ENCODE data around the gene MYRF.

MYRF gene

GRCh38 chr11:61712314-61712713, 40.1 kb upstream of the MYRF start:
- Histone ChIP-seq H3K9me3 (ENCODE audit: control insufficient read depth, insufficient read depth, low read length) (no peaks in the 10 kb centered on the region), H3K36me3 (ENCODE audit: control insufficient read depth, insufficient read depth, low read length) (no peaks in the 10 kb centered on the region), H3K27ac (ENCODE audit: low read depth, low read length) (no peak overlapping the region), H3K4me3 (ENCODE audit: low read depth, low read length) (no peak overlapping the region), H3K27me3 (ENCODE audit: control insufficient read depth, insufficient read depth, low read length) (no peaks in the 10 kb centered on the region), H3K4me1 (ENCODE audit: control insufficient read depth, insufficient read depth, low read length) (peaks cover 24% of the 10 kb centered on the region), H3K9ac (ENCODE audit: low read depth, low read length) (no peak overlapping the region)

DNA sequence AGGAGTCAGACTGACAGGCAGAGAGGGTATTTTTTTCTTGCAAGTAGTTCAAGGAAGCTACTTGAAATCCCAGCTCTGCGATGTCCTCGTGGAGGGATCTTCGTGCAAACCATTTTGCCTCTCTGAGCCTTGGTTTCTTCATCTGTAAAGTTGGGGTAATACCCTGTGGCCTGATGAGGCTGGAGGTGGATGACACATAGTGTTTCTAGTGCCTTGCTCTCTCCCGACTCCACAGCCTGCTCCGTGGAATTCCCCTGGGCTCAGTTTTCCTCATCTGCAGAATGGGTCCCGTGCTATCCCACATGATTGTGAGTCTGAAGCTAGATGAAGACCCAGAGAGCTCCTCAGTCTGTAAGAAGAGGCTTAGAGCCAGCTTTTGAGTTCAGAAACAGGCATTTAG, 39.6 kb upstream of the MYRF start:
- Histone ChIP-seq H3K9me3 (ENCODE audit: control insufficient read depth, insufficient read depth, low read length) (no peaks in the 10 kb centered on the region), H3K4me1 (ENCODE audit: control insufficient read depth, insufficient read depth, low read length) (peaks cover 29% of the 10 kb centered on the region), H3K36me3 (ENCODE audit: control insufficient read depth, insufficient read depth, low read length) (no peaks in the 10 kb centered on the region), H3K9ac (ENCODE audit: low read depth, low read length) (no peak overlapping the region), H3K4me3 (ENCODE audit: low read depth, low read length) (no peak overlapping the region), H3K27me3 (ENCODE audit: control insufficient read depth, insufficient read depth, low read length) (no peaks in the 10 kb centered on the region), H3K27ac (ENCODE audit: low read depth, low read length) (no peak overlapping the region)

DNA sequence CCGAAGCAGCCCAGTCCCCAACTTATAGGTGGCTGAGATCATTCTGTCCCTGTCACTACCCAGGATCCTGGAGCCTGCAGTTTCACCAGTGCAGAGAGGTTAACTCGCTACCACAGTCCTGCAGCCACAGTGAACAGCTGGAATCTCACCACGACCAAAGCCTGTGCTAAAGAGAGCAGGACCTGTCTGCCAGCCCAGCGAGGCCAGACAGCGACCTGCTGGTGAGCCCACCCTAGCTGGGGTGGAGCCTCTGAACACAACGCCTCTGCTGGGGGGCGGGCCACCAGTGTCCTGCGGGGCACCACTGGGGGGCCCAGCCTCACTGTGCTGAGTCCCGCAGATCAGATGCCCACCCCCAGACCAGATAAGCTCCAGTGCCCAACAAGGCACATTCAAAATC, 39.0 kb upstream of the MYRF start:
- H3K36me3 ChIP-seq (ENCODE audit: control insufficient read depth, insufficient read depth, low read length), result no peaks in the 10 kb centered on the region
- no peaks in the 10 kb centered on the region for H3K9me3 ChIP-seq (ENCODE audit: control insufficient read depth, insufficient read depth, low read length)
- H3K27ac ChIP-seq (ENCODE audit: low read depth, low read length), result no peak overlapping the region
- no peaks in the 10 kb centered on the region for H3K27me3 ChIP-seq (ENCODE audit: control insufficient read depth, insufficient read depth, low read length)
- H3K9ac ChIP-seq (ENCODE audit: low read depth, low read length), result no peak overlapping the region
- no peak overlapping the region for H3K4me3 ChIP-seq (ENCODE audit: low read depth, low read length)
- H3K4me1 ChIP-seq (ENCODE audit: control insufficient read depth, insufficient read depth, low read length), result peaks cover 33% of the 10 kb centered on the region

GRCh38 chr11:61713906-61714305, 38.5 kb upstream of the MYRF start:
- Histone ChIP-seq H3K9me3 (ENCODE audit: control insufficient read depth, insufficient read depth, low read length) (no peaks in the 10 kb centered on the region), H3K27me3 (ENCODE audit: control insufficient read depth, insufficient read depth, low read length) (no peaks in the 10 kb centered on the region)

DNA sequence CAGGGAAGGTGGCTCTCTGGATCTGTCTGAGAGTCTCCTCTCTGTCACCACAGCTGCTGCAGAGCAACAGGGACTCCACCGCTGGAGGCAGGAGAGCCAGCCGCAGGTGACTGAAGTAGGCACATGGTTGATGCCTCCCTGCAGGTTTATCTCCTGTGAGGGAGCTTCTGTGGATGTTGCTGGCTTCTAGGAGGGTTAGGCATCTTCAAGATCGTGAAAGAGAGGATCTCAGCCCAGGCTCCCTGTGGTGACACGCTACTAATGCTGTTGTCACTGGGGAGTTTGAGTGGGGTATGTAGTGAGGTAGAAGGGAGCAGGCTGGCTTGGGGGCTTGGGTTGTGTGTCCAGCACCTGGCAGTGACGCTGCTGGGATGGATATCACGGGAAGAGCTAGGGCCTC, 38.1 kb upstream of the MYRF start:
- Histone ChIP-seq H3K9ac (ENCODE audit: low read depth, low read length) (no peak overlapping the region), H3K4me3 (ENCODE audit: low read depth, low read length) (no peak overlapping the region), H3K27me3 (ENCODE audit: control insufficient read depth, insufficient read depth, low read length) (no peaks in the 10 kb centered on the region), H3K4me1 (ENCODE audit: control insufficient read depth, insufficient read depth, low read length) (peaks cover 38% of the 10 kb centered on the region), H3K27ac (ENCODE audit: low read depth, low read length) (no peak overlapping the region), H3K9me3 (ENCODE audit: control insufficient read depth, insufficient read depth, low read length) (no peaks in the 10 kb centered on the region), H3K36me3 (ENCODE audit: control insufficient read depth, insufficient read depth, low read length) (no peaks in the 10 kb centered on the region)

More at GRCh38 chr11:61713906-61714305, 38.5 kb upstream of the MYRF start:
- peaks cover 34% of the 10 kb centered on the region for H3K4me1 ChIP-seq (ENCODE audit: control insufficient read depth, insufficient read depth, low read length)
- no peak overlapping the region for H3K27ac ChIP-seq (ENCODE audit: low read depth, low read length)
- H3K36me3 ChIP-seq (ENCODE audit: control insufficient read depth, insufficient read depth, low read length), result no peaks in the 10 kb centered on the region
- H3K4me3 ChIP-seq (ENCODE audit: low read depth, low read length), result no peak overlapping the region
- H3K9ac ChIP-seq (ENCODE audit: low read depth, low read length), result no peak overlapping the region

DNA sequence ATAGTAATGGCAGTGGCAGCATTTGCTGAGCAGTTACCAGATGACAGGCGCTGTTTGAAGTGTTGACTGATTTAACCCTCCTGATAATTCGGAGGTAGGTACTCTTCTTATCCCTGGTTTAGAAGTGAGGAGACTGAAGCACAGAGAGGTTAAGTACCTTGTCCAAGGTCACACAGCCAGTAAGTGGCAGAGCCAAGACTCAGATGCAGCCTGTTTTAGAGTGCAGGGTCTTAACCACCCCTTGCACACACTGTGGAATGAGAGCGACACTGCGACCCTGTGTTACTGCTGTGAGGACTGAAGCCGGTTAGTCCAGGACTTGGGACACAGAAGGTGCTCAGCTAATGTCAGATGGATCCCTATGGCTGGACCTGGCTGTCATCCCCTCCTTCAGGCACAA, 37.5 kb upstream of the MYRF start:
- H3K36me3 ChIP-seq (ENCODE audit: control insufficient read depth, insufficient read depth, low read length), result no peaks in the 10 kb centered on the region
- no peaks in the 10 kb centered on the region for H3K9me3 ChIP-seq (ENCODE audit: control insufficient read depth, insufficient read depth, low read length)
- no peak overlapping the region for H3K9ac ChIP-seq (ENCODE audit: low read depth, low read length)
- peaks cover 37% of the 10 kb centered on the region for H3K4me1 ChIP-seq (ENCODE audit: control insufficient read depth, insufficient read depth, low read length)
- H3K27me3 ChIP-seq (ENCODE audit: control insufficient read depth, insufficient read depth, low read length), result no peaks in the 10 kb centered on the region
- no peak overlapping the region for H3K27ac ChIP-seq (ENCODE audit: low read depth, low read length)
- H3K4me3 ChIP-seq (ENCODE audit: low read depth, low read length), result no peak overlapping the region

DNA sequence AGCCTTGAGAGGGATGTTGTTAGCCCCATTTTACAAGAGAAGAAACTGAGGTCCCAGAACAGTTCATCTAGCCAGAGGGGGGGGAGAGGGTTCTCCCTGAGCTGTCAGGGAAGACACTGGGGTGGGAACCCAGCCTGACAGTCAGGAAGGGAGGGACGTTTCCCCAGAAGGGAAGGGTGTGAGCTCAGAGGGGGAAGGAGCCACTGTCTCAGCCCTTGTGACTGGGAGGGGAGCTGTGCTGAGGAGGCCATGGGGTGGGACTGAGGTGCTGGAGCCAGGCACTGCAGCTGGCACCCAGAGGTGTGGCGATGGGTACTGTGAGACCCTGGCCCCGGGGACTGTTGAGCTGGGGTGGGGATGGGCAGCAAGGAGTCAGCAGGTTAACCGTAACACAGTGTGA, 36.6 kb upstream of the MYRF start:
- H3K4me1 ChIP-seq (ENCODE audit: control insufficient read depth, insufficient read depth, low read length), result peaks cover 31% of the 10 kb centered on the region
- H3K4me3 ChIP-seq (ENCODE audit: low read depth, low read length), result no peak overlapping the region
- no peaks in the 10 kb centered on the region for H3K9me3 ChIP-seq (ENCODE audit: control insufficient read depth, insufficient read depth, low read length)
- H3K9ac ChIP-seq (ENCODE audit: low read depth, low read length), result no peak overlapping the region
- no peaks in the 10 kb centered on the region for H3K27me3 ChIP-seq (ENCODE audit: control insufficient read depth, insufficient read depth, low read length)
- H3K27ac ChIP-seq (ENCODE audit: low read depth, low read length), result no peak overlapping the region
- peaks cover 3% of the 10 kb centered on the region; the same call in 1 of the 2 replicates for H3K36me3 ChIP-seq (ENCODE audit: control insufficient read depth, insufficient read depth, low read length)

DNA sequence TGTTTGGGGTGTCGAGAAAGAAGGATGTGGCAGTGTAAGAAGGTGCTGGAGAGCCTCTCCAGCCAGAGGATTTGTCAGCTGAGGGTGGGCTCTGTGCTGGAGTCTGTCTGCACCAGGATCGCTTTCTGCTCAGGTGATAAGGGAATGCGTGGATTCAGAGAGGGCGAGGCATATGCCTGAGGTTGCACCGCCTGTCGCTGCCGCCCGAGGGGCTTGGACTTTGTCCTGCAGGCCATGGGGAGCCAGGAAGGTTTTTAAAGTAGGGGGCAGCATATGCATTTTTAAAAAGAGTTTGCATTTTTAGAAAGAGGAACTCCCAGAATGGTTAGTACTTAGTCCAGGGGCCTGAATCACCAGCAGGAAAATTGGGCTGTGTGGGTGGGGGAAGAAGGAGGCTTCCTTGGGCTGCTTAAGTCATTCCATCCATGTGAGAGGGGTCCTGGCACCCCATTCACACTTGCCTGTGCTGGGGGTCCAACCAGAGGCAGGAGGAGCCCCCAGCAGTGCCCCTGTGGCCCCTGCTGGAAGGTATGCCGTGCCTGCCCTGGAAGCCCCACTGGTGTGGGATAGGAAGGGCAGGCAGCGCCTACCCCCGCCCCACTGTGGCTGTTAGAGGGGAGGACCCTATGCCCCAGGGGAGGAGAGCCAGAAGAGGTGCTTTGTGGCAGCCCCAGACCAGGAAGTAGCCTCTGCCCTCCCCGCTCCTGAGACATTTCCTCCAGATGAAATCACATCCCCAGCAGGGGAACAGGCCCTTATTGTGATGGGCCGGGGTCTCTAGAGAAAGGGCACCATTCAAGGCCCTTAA, 35.8 kb upstream of the MYRF start:
- Histone ChIP-seq H3K4me1 (ENCODE audit: control insufficient read depth, insufficient read depth, low read length) (peaks cover 31% of the 10 kb centered on the region), H3K27ac (ENCODE audit: low read depth, low read length) (peak overlapping the region; percentile 75), H3K9me3 (ENCODE audit: control insufficient read depth, insufficient read depth, low read length) (no peaks in the 10 kb centered on the region), H3K27me3 (ENCODE audit: control insufficient read depth, insufficient read depth, low read length) (no peaks in the 10 kb centered on the region), H3K9ac (ENCODE audit: low read depth, low read length) (no peak overlapping the region), H3K4me3 (ENCODE audit: low read depth, low read length) (no peak overlapping the region), H3K36me3 (ENCODE audit: control insufficient read depth, insufficient read depth, low read length) (peaks cover 3% of the 10 kb centered on the region; the same call in 1 of the 2 replicates)

GRCh38 chr11:61717286-61718033, 35.0 kb upstream of the MYRF start:
- Histone ChIP-seq H3K9me3 (ENCODE audit: control insufficient read depth, insufficient read depth, low read length) (no peaks in the 10 kb centered on the region), H3K27me3 (ENCODE audit: control insufficient read depth, insufficient read depth, low read length) (no peaks in the 10 kb centered on the region), H3K36me3 (ENCODE audit: control insufficient read depth, insufficient read depth, low read length) (peaks cover 3% of the 10 kb centered on the region; the same call in 1 of the 2 replicates), H3K9ac (ENCODE audit: low read depth, low read length) (no peak overlapping the region), H3K27ac (ENCODE audit: low read depth, low read length) (peak overlapping the region; percentile 74), H3K4me3 (ENCODE audit: low read depth, low read length) (no peak overlapping the region), H3K4me1 (ENCODE audit: control insufficient read depth, insufficient read depth, low read length) (peaks cover 31% of the 10 kb centered on the region)

DNA sequence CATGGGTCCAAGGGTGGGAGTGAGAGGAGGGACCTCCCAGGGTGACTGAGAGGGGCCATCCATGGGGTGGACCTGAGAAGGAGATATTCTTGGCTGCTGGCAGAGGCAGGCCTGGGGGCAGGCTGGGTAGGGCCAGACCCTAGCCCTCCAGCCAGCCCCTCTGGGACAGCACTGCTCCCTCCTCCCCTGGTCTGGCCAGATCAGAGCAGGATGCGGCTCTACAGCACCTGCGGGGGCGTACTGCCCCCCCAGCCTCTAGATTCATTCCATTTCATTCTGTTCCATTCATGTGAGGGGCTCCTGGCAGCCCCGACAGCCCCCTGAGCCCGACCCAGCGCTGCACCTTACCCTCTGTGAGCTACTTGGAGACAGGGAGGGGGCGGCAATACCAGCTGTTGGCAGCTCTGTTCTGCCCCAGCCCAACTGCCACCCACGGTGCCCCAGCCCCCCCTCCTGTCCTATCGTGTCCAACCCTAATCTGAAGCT, 34.3 kb upstream of the MYRF start:
- Histone ChIP-seq H3K36me3 (ENCODE audit: control insufficient read depth, insufficient read depth, low read length) (peaks cover 4% of the 10 kb centered on the region; the same call in 1 of the 2 replicates), H3K9ac (ENCODE audit: low read depth, low read length) (no peak overlapping the region), H3K4me3 (ENCODE audit: low read depth, low read length) (0 out of 2 replicates have a peak overlapping the region, but pooled peaks have one; percentile 60), H3K4me1 (ENCODE audit: control insufficient read depth, insufficient read depth, low read length) (peaks cover 31% of the 10 kb centered on the region), H3K27me3 (ENCODE audit: control insufficient read depth, insufficient read depth, low read length) (no peaks in the 10 kb centered on the region), H3K27ac (ENCODE audit: low read depth, low read length) (peak overlapping the region; percentile 74), H3K9me3 (ENCODE audit: control insufficient read depth, insufficient read depth, low read length) (no peaks in the 10 kb centered on the region)
